Heart left ventricle (tissue), 13 donors: ENCODE measurements around the gene ZNF576.

Experiments used
- POLR2A ChIP-seq, 2 donors: fragments of 450-650 bp; IDR thresholded peaks; one replicate each; pipeline ENCODE4 v1.6.1; 2017; ENCODE audit warnings: antibody characterized with exemption in 2 of 2, mild to moderate bottlenecking in 2 of 2, moderate library complexity in 2 of 2
- TF ChIP-seq, protein P1 (sequence below), 12 donors: fragments of 200-600 bp; sonication (generic) in 4 of 12; IDR thresholded peaks; one replicate each; pipeline versions ENCODE4 v1.5.0 to v1.8.0; 2018 to 2022; ENCODE audit warnings: antibody characterized with exemption in 12 of 12, mild to moderate bottlenecking in 5 of 12
- donor health status: ischemic (EF 13 %, LVEDD 7.1; RV severe dilation, severe dysfunction).
- donor health status: DM: no; HTN: yes; CAD: no.
- donor health status: DM: no; HTN: no; CAD: no.
- donor health status: ischemic (EF 25% LVEDD 6.9; RV normal size, moderate dysfunction).
- donor health status: ischemic (EF 25% LVEDD 5.7; RV mildly dilated, moderate dysfunction).
- donor health status: ischemic (EF 35%, LVEDD 5.7; RV mildly dilated, moderate dysfunction).
- donor health status: nonischemic (EF 11% LVEDD 7.7; RV severe dilation, severe dysfunction).
- donor health status: DM: yes; HTN: yes; CAD: no.
- donor health status: PGD.
- donor health status: ischemic (EF 29% LVEDD 5.4; RV normal size, mild dysfunction).
- donor health status: nonischemic (EF 23%, LVEDD 6.1; RV moderate dilation, normal function).

DNA sequence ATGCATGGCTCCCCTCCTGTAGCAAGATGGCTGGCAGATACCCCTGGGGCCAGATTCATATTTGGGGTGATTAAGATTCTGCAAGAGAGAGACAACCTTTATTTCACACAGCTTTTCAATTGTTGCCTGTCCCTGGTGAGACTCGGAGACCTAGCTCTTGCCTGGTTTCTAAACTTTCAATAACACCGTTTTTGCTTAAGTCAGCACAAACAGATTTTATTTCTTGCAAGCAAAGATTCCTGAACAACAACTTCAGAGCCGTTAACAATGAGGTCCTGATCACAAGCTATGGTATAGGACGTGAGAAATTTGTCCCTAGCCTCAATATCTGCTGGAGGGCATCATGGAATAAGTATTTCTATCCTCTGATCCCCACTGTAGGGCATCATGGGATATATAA lies 46.1 kb downstream of the ZNF576 start:
- TF ChIP-seq, protein P1, sequence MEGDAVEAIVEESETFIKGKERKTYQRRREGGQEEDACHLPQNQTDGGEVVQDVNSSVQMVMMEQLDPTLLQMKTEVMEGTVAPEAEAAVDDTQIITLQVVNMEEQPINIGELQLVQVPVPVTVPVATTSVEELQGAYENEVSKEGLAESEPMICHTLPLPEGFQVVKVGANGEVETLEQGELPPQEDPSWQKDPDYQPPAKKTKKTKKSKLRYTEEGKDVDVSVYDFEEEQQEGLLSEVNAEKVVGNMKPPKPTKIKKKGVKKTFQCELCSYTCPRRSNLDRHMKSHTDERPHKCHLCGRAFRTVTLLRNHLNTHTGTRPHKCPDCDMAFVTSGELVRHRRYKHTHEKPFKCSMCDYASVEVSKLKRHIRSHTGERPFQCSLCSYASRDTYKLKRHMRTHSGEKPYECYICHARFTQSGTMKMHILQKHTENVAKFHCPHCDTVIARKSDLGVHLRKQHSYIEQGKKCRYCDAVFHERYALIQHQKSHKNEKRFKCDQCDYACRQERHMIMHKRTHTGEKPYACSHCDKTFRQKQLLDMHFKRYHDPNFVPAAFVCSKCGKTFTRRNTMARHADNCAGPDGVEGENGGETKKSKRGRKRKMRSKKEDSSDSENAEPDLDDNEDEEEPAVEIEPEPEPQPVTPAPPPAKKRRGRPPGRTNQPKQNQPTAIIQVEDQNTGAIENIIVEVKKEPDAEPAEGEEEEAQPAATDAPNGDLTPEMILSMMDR (IDR thresholded peaks at IDR 0.05) = no peak
- no peak for TF ChIP-seq POLR2A (IDR thresholded peaks at IDR 0.05)
